Left ventricle myocardium superior (tissue), 1 donor: ENCODE results near the gene FGD3. TPM values are rescaled to one million over a fixed set of nuclear protein-coding genes. Genes with fewer than 3 reads are reported as not detected.

Experiments
- ATAC-seq: fragments of 200-7000 bp; cut with Tn5 transposase; one replicate; pipeline ENCODE4 v1.9.1; 2020; ENCODE audit warnings: mild to moderate bottlenecking, moderate library complexity
- DNase-seq: peaks from one replicate; pipeline ENCODE4 v3.0.0-alpha.2; 2020
- intact Hi-C: fragments of 100-400 bp; cut with micrococcal nuclease; formaldehyde crosslinking; loops from one replicate; pipeline ENCODE4 v1.11.0; 2022
- total RNA-seq: library from RNA; stranded (reverse); fragmentation: NEBNext Ultra II Directional; extraction: Animal tissue kit (Norgen Biotek cat#: 25700); gene quantifications from one replicate; pipeline ENCODE4 v1.2.1, GENCODE V29; 2021
- donor health status: DM: no; HTN: yes; CAD: no; lungs with severe emphysema.

FGD3 gene
- total RNA-seq, 1 donor from 2014 or later = 3.2 TPM

- intact Hi-C loops = no loop called here
- no peak for ATAC-seq
- no peak for DNase-seq
Measured at GRCh38 chr9:93039976-93040375, 92.7 kb downstream of the FGD3 start.

DNA sequence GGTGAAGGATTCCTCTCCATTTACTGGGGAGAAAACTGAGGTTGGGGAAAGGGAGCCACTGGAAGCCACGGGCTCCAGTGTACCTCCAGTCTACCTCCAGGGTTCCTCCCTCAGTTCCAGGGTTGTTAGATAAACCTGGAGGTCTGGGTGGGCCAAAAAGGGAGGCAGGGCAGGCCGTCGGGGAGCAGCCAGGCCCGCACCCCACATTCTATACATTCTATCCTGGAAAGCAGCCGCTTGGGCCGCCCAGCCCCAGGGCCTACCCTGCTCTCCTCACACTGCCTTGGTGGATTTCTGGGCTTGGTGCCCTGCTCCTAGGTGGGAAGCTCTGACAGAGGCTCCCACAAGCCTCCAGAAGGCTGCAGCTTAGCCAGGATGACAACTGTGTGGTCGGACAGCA lies 93.1 kb downstream of the FGD3 start:
- intact Hi-C loops = no loop called here
- ATAC-seq = no peak
- DNase-seq = no peak

GRCh38 chr9:93041108-93041802 lies 93.9 kb downstream of the FGD3 start:
- intact Hi-C loops = no loop called here
- no peak for ATAC-seq
- DNase-seq = no peak

GRCh38 chr9:93043122-93043521 lies 95.8 kb downstream of the FGD3 start:
- DNase-seq (no peak), ATAC-seq (no peak)
- intact Hi-C loops = no loop called here

DNA sequence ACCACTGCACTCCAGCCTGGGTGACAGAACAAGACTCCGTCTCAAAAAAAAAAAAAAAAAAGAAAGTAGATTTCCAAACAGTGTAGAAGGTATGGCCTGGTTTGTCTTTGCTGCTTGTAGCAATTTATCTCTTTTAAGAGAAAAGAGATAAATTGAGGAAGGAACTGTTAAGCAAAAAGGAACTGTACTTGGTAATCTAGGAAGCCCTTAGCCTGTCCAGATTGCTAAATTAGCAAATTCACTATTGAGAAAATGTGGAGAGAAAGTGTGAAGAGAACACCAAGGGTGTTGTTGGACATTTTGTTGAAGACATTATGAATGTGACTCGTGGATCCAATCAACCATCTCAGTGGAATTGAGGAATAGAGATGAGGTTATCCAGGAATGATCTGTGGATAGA lies 98.2 kb downstream of the FGD3 start:
- ATAC-seq (no peak), DNase-seq (no peak)
- intact Hi-C loops = no loop called here

DNA sequence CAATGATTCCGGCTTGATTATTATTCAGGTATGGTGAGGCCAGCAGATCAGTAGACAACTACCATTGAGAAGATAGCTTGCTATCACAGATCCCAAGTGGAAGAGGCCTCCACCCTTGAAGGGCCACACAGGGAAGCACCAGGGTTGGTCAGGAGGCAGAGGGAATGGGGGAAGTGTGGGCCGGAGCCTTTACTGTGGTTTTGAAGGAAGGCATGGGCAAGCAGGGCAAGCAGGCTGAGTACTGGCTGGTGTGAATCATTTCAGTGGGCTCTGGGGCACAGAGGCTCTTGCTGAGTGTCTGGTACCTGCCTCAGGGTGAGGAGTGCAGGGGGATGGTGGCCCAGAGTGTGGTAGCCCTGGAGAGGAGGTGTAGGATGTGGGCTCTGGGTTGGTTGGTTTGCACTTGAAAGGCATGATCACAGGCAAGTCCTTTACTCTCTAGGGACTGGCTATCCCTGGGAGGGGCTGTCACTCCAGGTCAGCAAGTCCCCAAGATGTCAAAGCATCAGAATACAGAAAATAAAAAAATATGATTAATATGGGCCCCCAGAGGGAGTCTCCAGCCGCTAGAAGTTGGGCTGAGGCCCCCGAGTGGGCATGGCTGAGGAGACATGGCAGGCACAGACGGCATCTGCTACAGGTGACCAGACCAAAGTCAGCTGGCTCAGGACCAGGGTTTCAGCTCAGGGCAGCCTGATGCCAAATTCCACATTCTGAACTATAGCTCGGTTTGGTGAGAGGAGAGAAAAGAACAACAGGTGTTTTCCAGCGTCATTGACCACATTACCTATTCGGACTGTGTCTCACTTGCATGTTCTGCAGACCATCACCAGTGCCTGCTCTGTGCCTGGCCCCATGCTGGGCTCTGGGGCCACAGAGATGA lies 101.5 kb downstream of the FGD3 start:
- DNase-seq = peak; percentile 10
- intact Hi-C loops = no loop called here
- no peak for ATAC-seq

DNA sequence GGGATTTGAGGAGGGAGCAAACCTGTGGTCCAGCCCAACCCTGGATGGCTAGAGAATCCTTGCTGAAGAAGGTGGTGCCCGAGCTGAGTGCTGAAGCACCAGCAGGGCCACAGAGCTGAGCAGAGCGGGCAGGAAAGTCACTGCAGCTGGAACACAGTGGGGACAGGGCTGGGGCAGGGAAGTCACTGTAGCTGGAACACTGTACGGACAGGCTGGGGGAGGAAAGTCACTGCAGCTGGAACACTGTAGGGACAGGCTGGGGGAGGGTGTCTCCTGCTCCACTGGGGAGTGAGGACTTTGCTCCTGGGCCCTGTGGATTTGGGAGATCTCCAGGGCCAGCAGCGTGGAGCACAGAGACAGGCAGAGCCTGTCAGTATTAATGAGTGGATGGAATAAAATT lies 102.2 kb downstream of the FGD3 start:
- intact Hi-C loops = no loop called here
- DNase-seq (no peak), ATAC-seq (no peak)

DNA sequence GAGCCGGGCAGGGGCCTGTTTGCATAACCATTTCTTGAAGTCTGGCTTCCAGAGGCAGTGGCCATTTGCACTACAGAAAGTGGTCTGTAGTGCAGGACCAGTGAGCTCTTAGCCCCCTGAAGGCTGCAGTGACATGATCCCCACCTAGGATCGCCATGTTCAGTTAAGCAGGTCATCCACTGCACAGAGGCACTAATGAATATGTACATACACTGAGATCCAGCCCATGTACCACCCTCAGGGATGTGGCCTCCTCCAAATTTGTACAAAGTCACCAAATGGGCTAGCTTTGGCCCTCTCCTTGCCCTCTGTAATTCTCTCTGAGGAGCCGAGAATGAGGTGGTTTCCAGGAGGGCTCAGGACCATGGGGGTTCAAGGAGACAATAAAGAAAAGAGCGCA lies 102.9 kb downstream of the FGD3 start:
- ATAC-seq = no peak
- intact Hi-C loops = no loop called here
- no peak for DNase-seq

- DNase-seq (peak; percentile 55), ATAC-seq (peak; percentile 85)
- intact Hi-C loops = no loop called here
Measured at GRCh38 chr9:93051680-93052089, 104.4 kb downstream of the FGD3 start.

DNA sequence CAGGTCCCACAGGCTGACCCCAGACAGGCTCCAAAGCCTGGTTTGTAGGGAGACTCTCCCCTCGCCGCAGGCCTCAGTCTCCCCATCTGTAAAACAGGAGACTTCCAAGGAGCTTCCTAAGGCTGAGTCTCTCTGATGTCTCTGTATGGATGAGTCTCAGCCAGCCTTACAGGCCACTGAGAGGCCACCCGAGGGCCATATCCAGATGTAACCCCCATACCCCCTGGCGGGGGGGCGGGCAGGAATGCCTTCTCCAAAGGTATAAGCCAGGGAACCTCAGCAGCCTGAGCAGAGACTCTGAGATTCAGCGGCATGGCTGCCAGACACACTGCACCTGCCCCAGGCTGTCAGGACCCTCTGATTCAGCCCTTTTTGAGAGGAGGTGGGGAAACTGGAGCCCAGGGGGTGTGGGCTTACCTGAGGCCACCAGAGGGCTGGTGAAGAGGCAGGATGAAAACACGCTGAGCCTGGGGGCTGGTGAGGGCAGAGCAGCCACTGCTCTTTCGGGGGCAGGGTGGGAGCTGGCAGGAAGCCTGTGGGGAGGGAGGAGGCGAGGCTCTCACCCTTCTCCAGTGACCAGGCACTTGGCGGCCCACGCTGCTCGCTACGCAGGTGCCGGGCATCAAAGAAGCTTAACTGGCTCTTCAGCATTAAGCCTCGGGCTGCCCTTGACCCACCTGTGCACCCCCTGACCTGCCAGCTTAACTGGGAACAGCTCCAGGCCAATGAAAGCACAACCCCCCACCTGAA lies 105.6 kb downstream of the FGD3 start:
- DNase-seq = no peak
- ATAC-seq = no peak
- intact Hi-C loops = no loop called here

DNA sequence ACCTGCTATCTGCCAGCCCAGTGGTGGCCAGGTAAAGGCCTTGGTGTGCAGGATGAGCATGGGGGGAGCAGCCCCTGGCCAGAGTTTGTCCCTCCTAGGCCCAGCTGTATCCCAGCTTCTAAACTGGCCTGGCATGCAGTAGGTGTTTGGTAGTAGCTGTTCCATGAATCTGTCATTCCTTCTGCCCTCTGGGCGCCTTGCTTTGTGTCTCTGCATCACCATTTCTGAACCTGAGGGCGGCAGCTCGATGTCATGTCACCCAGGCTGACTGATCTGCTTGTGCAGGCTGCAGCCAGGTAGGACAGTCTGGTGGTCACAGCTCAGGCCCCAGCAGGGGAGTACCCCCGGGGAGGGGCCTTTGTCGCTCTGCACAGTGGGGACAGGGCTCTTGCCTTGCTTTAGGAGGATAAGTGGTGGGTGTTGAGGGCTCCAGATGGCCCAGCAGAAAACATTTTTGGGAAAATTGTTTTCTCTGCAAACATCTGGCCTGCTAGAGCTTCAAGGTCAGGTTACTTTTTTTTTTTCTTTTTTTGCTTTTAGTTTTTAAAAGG lies 106.5 kb downstream of the FGD3 start:
- intact Hi-C loops = no loop called here
- no peak for DNase-seq
- no peak for ATAC-seq

GRCh38 chr9:93054758-93055704 lies 107.7 kb downstream of the FGD3 start:
- intact Hi-C loops = no loop called here
- ATAC-seq (peak; percentile 51), DNase-seq (peak; percentile 20)

GRCh38 chr9:93057042-93057702 lies 109.8 kb downstream of the FGD3 start:
- DNase-seq = peak; percentile 25
- no peak for ATAC-seq
- intact Hi-C loops = no loop called here

- ATAC-seq = no peak
- intact Hi-C loops = no loop called here
- peak; percentile 19 for DNase-seq
Measured at GRCh38 chr9:93057703-93058354, 110.5 kb downstream of the FGD3 start.

DNA sequence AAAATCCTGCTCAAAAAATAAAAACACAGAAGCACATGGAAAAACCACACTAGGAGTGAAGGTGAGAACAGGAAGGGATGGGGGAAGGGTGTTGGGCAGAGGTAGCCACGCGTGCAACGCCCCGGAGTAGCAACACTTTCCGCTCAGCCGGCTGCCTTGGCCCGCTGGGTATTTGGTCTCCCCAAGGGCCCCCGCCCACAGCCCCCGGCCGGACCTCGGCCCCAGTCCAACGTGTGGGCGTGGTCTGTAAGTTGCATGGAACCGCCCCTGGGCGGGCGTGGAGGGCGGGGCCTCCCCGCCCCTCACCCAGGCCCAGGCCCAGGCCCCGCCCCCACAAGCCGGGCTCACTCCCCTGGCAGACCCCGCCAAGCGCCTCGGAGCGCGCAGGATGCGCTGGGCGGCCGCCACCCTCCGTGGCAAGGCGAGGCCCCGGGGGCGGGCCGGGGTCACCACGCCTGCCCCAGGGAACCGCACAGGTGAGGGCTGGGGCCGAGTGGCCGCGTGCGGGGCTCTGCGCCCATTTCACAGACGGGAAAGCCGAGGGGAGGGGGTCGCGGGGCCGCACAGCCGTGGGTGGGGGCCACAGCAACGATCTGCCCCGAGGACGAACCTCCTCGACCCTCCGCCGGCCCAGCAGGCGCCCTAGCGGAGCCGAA lies 111.2 kb downstream of the FGD3 start, which contains the start of gene SUSD3:
Gene SUSD3, plus strand, starts transcription at position 347 of the 656 bp plus-strand sequence. Its CDS starts 42 bp downstream, at position 389.
- intact Hi-C loops = no loop called here
- DNase-seq = peak; percentile 82
- ATAC-seq = peak; percentile 74

GRCh38 chr9:93059011-93059714 lies 111.8 kb downstream of the FGD3 start:
- ATAC-seq (peak; percentile 29), DNase-seq (peak; percentile 35)
- intact Hi-C loops = no loop called here
